NCI-H1417 treated with DMSO at 0.1 percent for 48 hours (cell line): ENCODE results near the gene RNF144A.

Experiments
- DNase-seq: peaks from one replicate; lab custom pipeline; 2025; lab: John Stamatoyannopoulos, UW

Gene RNF144A

DNA sequence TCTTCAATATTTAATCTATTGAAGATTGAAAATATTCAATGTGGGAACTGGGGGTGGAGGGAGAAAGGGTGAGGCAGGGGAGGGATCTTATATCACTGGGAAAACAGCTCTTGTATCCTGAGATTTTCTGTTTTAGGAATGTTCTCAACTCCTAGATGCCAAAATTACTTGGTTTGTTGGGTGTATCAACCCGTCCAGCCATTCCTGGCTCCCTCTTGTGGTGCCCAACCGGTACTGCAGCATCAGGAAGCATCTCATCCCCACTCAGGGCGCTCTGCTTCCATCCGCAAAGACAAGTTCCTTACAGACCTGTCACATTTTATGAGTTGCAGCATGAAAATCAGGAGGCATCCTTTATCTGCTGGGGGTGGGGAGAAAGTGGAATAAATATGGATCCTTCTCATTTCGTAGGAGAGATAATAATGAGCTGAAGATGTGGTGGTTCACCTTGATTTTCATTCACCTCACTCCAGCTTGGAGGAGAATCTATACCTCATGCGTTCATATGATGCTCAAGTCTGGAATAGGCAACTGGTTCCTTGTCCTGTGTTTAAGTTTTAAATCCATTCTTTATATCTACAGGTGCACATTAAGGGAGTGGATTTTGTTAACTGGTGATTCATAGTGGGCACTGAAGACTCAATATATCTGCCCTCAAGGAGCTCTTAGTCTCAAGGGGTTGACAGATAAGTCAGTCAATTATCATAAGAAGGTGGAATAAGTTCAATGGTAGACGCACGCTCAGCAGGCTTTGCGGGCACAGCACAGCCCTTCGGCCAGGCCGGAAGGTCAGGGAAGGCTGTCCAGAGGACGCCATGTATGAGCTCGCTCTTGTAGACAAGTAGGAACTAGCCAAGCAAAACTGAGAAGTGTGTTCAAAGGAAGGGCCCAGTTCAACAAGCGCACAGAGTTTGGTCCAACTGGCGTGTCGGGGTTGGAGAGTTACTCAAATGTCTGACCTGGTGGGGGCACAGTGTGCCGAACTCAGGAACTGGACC is 127.3 kb downstream of the RNF144A start:
- no peak for DNase-seq

- no peak for DNase-seq
Observed at GRCh38 chr2:7045601-7046590, 128.7 kb downstream of the RNF144A start.

GRCh38 chr2:7047661-7048060 is 130.4 kb downstream of the RNF144A start:
- no peak for DNase-seq

- DNase-seq, result no peak
Observed at GRCh38 chr2:7048762-7049294, 131.6 kb downstream of the RNF144A start.

DNA sequence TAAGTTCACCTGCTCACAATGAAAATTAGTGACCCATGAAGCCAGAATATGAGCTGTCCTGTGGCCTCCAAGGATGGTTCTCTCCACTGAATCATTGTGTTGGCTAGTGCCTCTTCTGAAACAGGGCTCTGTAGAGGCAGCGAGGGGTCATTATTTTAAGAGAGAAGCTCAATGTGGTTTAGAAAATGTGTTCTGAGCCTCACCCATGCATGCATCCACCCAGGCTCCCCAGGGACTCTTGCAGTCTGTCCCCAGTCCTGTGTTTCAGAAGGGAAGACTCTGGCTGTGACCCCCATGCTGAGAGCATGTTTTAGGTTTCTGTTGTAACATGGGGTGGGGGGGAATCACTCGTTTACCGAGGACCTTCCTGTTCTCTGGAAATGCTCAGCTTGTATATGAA is 135.2 kb downstream of the RNF144A start:
- DNase-seq, result no peak

- peak; percentile 72 for DNase-seq
Observed at GRCh38 chr2:7053650-7054265, 136.5 kb downstream of the RNF144A start.

- no peak for DNase-seq
Observed at GRCh38 chr2:7057865-7058400, 140.7 kb downstream of the RNF144A start.

DNA sequence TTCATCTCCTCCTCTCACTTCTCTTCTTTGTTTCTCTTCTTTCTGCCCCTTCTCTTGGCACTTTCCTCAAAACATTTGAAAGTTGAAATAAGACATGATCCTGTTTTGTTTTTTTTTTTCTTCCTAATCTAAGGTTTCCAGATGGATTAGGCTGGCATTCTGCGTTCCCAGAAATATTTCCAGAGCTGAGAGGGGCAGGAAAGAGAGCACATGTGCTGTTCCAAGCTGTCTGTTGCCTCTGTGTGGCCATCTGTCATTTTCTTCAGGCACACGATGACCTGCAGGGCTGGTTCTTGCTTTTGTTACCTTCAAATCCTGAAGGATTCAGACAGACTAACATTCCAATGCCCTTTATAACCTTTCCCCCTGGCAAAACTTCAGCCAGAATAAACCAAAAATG is 142.9 kb downstream of the RNF144A start:
- no peak for DNase-seq

- no peak for DNase-seq
Observed at GRCh38 chr2:7060631-7061449, 143.6 kb downstream of the RNF144A start.

DNA sequence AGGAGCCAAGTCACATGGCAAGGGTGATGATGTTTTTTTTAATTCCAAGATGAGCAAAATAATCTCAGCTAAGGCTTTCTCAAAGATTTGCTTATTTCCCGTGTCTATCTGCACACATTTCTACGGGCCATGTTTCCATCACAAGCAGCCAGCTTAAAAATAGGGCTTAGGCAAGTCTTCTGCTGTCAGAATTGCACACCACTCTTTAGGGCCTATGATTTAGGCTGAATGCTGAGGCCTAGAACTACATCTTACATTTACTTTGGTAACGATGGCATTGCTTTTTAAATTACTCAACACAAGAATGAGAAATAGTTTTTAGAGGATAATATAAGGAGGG is 144.2 kb downstream of the RNF144A start:
- no peak for DNase-seq

DNA sequence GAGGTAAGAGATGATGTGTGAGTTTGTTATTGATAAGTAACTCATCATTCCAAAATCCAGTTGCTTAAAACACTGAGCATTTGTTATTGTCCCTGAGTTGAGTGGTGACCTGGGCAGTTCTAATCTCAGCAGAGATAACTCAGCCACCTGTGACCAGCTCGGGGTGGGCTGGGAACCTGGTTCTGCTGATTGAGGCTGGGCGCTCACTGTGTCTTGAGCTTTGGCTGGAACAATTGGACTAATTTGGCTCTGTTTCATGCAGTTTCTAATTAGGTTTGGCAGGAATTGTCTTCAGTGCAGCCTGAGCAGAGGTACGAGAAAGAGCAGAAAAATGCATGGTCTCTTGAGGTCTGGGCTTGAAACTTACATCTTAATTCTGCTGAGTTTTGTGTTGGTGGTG is 144.7 kb downstream of the RNF144A start:
- DNase-seq, result no peak

DNA sequence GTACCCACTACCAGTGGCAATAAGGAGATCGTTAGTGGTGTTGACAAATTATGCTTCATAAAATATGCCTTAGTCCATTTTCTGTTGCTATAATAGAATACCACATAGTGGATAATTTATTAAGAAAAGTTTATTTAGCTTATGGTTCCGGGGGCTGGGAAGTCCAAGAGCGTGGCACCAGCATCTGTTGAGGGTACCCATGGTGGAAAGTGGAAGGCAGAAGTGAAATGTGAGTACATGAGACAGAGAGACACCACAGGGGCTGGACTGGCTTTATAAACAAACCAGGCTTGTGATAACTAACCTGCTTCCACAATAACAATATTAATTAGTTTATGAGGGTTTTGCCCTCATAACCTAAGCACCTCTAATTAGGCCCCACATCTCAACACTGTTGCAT is 146.6 kb downstream of the RNF144A start:
- no peak for DNase-seq

GRCh38 chr2:7068457-7068856 is 151.2 kb downstream of the RNF144A start:
- DNase-seq, result no peak

GRCh38 chr2:7070483-7070882 is 153.3 kb downstream of the RNF144A start:
- DNase-seq, result no peak

- no peak for DNase-seq
Observed at GRCh38 chr2:7071154-7071553, 153.9 kb downstream of the RNF144A start.

DNA sequence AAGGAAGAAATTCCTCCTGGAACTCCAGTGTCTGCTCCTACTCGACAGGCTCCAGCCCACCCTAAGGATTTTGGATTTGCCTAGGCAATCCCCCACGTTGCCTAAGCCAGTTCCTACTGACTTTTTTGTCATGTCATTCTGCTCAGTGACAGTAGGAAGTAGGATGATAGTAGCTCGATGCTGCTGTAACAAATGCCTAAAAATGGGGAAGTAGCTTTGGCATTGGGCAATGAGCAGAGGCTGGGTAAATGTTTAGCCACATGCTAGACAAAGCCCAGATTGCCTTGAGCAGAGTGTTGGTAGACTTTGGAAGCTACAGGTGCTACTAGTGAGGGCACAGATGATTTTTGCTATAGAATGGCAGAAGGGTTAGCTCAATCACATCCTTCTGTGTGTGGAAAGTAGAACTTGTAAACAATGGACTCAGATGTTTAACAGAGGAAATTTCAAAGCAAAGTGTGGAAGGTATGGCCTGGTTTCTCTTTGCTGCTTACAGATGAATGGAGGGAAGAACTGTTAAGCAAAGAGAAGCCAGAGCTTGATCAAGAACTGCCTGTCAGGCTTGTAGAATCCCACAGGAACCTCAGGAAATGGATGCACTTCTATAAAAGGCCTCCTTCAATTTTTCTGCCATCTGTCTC is 154.8 kb downstream of the RNF144A start:
- no peak for DNase-seq

GRCh38 chr2:7073901-7074300 is 156.7 kb downstream of the RNF144A start:
- no peak for DNase-seq

DNA sequence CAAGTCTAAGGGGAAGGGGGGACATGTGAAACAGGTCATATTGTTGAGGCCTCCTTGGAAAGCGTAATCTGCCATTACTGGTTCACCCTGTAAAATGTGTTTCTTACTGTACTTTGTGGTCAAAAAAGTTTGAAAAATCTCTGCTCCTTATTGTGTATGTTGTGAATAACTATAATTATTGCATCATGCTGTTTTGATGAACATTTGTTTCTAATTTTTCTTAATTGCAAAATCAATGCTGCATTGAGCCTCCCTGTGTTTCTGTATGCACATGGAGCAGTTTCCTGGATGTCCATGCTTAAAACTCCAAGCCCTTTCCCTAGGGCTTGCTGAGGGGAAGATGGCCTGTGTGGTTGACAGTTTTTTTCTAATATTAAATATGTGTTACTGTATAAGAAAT is 158.6 kb downstream of the RNF144A start:
- no peak for DNase-seq

DNA sequence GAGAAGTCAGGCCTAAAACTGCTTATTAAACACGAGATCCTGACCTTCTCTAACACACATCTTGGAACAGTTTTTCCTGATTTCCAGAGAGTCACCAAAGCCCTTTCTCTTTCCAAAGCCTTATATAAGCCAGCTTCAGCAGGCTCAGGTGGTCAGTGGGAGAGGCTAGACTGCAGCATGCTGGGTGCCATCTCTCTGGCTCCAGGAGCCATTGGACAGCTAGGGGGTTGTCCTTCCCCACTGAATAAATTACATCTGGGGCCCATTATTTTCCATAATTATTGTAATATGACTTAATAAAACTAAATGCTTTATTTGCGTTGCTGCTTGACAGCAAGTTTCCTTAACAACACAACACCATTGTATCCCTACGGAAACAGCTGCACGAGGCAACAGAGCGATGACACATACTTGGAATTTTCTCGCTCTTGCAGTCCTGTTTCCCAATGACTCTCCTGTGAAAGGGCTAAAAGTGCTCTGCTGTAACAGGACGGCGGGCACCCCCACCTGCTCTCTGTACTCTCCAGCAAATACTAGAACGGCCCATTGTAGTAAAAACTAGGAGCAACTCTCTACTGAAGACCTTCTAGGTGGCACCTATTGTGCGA is 160.6 kb downstream of the RNF144A start:
- no peak for DNase-seq
